GM04503 (cell line): ENCODE results near the gene SENP1.

ENCODE experiments used
- DNase-seq: peaks from one replicate; pipeline ENCODE4 v3.0.0-alpha.2; 2012; ENCODE audit warnings: low read depth

SENP1 gene

GRCh38 chr12:48036818-48037217 lies 69.1 kb downstream of the SENP1 start:
- no peak for DNase-seq

GRCh38 chr12:48034835-48035805 lies 70.8 kb downstream of the SENP1 start:
- no peak for DNase-seq

DNA sequence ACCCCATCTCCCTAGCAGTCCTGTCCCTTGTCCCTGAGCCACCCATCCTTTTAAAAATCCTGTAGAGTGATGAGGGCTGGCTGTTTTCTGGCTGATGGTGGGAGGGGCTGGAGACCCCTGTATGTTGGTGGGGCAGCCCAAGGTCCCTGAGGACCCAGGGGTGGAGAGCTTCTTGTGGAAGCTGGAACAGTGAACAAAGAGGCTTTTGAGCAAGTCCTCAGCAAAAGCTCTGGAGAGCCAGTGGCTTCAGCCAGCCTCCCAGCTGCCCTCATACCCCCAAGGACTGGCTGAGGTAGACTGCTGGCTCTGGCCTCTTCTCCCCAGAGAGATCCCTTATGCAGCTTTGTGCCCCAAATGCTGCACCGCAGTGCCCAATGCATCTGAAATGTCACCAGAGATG lies 72.4 kb downstream of the SENP1 start:
- DNase-seq, result no peak

DNA sequence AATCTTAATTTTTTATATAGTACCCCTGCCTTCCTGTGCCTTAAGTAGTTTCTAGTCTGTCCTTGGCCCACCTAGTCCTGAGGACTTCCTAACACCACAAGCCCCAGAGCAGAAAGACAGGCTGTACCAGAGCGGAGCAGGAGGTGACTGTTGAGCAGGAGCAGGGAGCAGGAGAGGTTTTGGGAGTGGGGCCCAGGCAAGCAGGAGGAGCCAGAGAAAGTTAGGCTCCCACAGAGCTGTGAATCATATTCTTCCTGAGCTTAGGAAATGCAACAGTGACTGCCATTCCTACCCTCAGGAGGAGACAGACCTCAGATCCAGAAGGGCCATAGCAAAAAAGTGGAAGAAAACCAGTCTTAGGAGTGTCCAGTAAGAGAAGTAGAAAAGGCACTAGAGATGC lies 73.3 kb downstream of the SENP1 start:
- DNase-seq, result no peak

DNA sequence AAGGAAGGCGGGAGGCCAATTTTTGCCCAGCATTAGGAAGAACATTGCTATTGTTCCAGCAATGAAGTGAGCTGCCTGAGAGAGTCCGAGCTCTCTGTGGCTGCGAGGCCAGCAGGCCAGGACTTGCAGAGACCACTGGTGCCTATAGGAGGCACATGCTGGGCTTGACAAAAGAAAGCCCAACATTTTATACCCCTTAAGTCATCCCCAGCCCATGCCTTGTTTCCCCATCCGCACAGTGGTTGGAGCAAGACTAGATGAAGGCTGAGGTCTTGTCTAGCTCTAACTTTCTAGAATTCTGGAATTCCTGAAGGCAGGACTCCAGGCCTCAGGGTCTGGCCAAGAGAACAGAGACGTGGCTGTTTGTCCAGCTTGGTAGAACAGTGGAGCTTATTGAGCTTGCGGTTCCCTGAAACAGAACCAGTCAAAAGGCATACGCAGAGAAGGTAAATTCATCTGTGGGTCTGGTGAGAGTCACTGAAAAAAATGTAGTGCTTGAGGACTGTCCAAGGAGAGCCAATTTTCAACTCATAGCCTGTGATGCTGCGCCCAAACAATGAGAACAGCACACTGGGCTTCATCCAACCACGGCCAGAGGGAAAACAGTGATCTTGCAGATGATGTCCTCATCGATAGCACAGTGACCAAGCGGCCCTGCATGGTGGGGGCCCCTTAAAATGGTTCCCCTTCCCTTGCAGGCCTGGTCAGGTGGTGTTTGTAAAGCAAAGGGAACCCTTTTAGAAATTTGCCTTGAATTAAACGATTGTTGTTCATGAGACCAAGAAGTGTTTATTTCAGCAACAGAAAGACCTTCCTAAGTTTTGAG lies 74.5 kb downstream of the SENP1 start:
- DNase-seq, result no peak

- no peak for DNase-seq
Measured at GRCh38 chr12:48030173-48030650, 75.7 kb downstream of the SENP1 start.

DNA sequence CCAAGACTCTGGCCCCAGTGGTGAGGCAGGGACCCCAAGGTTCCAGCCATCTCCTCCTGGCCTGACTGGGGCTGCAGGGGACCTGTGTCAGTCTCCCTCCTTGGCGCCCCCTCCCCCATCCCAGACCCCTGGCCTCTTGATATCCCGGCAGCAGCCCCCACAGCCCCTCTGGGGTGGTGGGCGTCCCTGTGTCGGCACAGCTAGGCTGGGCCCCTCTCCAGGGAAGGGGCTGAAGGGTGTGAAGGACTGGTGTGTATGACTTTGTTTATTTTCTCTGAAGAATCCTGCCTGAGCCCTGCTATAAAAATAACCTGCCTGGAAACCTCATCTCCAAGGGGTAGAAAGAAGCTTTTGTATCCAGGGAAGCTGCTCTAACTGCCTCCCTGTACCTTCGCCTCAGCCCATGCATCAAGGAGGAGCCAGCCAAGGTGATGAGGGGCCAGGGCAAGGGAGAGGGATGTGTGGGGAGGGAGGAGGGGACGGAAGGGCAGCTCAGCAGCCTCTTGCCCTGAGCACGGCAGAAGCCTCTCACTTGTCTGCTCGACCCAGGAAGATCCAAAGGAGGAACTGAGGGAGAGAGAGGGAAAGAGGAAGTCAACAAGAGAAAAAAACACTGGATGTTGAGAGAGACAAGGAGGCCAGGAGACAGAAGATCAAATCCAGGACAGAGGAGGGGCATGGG lies 76.2 kb downstream of the SENP1 start:
- no peak for DNase-seq

GRCh38 chr12:48028541-48029431 lies 77.1 kb downstream of the SENP1 start:
- DNase-seq, result no peak

DNA sequence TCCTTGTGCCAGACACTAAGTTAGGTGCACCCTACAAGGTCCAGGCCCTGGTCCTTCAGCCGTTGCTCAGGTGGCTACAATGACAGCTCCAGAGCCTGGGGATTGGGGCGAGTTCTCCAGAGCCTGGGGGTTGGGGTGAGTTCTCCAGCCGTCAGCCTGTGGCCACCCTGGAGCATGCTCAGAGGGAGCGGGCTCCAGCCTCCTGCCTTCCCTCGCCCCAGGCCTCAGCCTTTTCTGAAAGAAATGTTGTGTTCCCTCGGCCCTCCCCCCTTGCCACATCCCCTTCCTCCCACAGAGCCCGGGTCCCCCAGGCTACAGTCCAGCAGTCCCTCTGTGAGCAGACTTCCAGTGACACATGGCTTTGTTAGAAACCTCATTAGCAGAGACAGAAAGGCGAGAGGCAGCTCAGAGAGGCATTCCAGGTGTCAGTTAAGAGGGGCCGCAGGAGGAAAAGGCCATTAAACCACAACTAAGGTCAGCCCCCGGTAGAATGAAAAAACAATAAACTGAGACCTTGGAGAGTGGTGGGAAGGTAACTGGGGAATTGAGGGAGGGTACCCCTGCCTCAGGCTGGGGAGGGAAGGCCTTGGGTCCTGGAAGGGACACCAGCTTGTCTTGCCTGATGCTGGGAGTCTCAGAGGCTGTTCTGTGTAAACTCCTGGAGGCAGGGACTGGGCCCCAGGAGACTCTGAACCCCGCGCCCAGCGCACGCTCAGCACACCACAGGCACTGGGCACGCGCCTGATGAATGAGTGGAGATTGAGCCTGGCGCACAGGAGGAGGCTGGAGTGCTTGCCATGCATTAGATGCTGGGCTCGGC lies 78.5 kb downstream of the SENP1 start:
- DNase-seq, result no peak

- DNase-seq, result no peak
Measured at GRCh38 chr12:48026060-48026827, 79.6 kb downstream of the SENP1 start.

- DNase-seq, result no peak
Measured at GRCh38 chr12:48025281-48025680, 80.6 kb downstream of the SENP1 start.

- DNase-seq, result no peak
Measured at GRCh38 chr12:48024735-48025134, 81.1 kb downstream of the SENP1 start.

DNA sequence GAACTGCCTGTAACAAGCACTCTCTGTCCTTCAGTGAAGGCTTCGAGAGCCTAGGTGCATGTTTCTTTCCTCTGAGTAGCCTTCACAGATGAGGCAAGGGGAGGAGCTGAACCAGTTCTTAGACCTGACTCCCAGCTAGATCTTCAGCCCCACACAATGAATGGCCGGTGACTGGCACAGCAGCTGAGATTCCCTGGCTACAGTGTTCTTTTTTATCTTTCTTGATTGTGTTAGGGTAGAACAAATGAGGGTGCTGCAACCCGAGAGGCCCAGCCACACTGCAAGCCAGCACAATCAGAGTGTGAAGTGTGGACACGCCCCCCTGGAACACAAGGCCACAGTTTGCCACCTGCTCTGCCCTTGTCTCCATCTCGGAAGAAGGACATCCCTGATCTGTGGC lies 82.5 kb downstream of the SENP1 start:
- DNase-seq, result no peak

GRCh38 chr12:48022676-48023385 lies 83.0 kb downstream of the SENP1 start:
- DNase-seq, result no peak

GRCh38 chr12:48022180-48022521 lies 83.7 kb downstream of the SENP1 start:
- no peak for DNase-seq

DNA sequence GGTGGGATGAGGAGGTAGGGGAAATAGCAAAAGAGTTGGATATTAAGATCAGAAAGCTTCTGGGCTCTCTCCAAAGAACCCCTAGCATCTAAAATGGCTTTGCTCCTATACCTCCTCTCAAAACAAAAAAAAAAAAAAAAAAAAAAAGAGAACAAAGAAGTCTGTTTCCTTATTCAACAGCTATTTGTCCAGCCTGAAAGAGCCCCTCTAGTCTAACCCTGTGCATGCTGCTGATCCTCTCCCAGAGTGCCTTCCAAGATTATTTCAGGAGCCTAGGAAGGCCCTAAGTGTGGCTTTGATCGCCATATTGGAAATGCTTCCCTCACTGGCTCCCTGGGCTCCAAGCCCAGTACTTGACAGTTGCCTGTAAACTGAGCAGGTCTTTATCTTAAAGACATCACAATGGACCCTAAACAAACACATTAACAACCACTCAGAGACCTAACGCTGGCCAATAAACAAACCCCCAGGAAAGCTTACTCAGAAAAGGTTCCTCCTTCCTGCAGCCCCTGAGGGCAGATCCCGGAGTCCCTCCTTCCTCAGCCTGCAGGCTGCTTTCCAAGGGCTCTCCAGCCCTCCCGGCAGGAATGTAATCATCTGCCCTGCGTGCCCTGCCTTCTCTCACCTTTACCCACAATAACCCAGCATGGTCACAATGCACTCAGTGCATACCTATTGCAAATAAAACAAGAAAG lies 84.2 kb downstream of the SENP1 start:
- no peak for DNase-seq

GRCh38 chr12:48019639-48020265 lies 86.1 kb downstream of the SENP1 start:
- DNase-seq, result no peak

DNA sequence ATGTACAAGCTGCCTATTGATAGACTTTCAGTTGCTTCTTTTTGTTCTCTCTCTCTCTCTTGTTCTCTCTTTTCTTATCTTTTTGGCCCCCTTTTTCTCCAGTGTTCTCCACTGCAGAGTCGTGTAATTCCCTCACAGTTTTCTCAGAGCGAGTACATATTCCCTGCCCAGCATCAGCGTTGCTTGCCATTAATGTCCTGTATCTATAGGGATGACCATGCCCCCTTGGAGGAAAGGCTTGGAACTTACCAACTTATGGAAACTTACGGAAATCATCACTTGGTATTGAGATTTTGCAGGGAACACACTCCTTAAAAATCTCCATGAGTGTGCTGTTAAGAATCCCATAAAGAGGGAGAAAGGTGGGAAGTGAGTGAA lies 87.3 kb downstream of the SENP1 start:
- no peak for DNase-seq
